Activated CD8-positive, alpha-beta memory T cell treated with anti-CD3 and anti-CD28 coated beads for 36 hours (primary cell): ENCODE results near the gene MKX. TPM values are rescaled to one million over a fixed set of nuclear protein-coding genes. Genes with fewer than 3 reads are reported as not detected.
"Not testable (repeated sequence)": the region's sequence is repeated elsewhere in the genome, so short reads cannot be mapped to it uniquely, and the experiment has no call there.

Experiments used
- CTCF ChIA-PET: fragments of 350-600 bp; sonication (Branson Sonifier 250); formaldehyde crosslinking; loops from one replicate; lab custom pipeline; 2021; ENCODE audit warnings: antibody characterized with exemption; lab: Charles Lee
- POLR2A ChIA-PET: fragments of 350-600 bp; sonication (Branson Sonifier 250); formaldehyde crosslinking; loops from one replicate; lab custom pipeline; 2021; ENCODE audit warnings: antibody characterized with exemption; lab: Charles Lee
- total RNA-seq, 2 experiments: library from RNA; stranded (reverse); gene quantifications; one replicate each; pipeline ENCODE4 v1.2.3, GENCODE V29; 2021

MKX gene
- total RNA-seq, 2 experiments from 2014 or later = 0.27 to 0.30 TPM

GRCh38 chr10:27701938-27702537 is 43.6 kb downstream of the MKX start:
- POLR2A ChIA-PET = no interaction called here
- CTCF ChIA-PET = no interaction called here

- ChIA-PET CTCF (no interaction called here), POLR2A (no interaction called here)
Observed at GRCh38 chr10:27699776-27700175, 45.8 kb downstream of the MKX start.

DNA sequence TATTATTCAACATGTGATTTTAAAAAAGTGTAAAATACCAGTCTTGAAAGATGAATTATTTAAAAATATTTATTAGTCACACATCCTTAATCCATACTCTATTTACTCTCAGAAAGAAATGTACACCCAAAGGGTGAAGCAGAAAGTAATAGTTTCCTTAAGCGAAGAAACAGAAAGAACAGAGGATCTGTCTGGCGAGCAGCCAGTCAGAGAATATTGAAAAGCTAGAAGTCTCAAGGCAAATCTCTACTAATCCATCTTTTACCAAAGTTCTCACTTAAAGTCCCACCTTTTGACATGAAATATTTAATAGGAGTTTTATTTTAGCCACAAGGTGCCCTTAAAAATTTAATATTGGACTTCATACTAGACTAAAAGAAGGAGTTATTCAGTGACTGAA is 46.7 kb downstream of the MKX start:
- ChIA-PET CTCF (no interaction called here), POLR2A (no interaction called here)

- ChIA-PET POLR2A (no interaction called here), CTCF (no interaction called here)
Observed at GRCh38 chr10:27696466-27696865, 49.2 kb downstream of the MKX start.

DNA sequence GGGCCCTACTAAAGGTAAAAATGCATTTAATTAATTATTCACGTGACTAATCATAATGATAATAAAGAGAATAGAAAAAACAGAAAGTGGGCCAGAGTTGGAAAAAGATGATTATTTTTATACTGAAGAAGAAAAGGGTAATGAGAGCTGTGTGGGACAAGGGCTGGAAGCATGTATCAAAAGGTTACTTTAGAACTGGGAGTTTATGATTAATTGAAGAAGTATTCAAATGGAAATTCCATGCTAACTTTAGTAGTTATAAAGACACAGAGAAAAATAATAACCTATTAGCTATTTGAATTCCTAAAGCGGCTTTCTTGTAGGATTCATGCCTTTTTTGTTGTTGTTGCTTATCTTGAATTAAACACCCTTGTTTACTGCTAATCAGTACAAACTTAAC is 49.9 kb downstream of the MKX start:
- POLR2A ChIA-PET = no interaction called here
- CTCF ChIA-PET = no interaction called here

DNA sequence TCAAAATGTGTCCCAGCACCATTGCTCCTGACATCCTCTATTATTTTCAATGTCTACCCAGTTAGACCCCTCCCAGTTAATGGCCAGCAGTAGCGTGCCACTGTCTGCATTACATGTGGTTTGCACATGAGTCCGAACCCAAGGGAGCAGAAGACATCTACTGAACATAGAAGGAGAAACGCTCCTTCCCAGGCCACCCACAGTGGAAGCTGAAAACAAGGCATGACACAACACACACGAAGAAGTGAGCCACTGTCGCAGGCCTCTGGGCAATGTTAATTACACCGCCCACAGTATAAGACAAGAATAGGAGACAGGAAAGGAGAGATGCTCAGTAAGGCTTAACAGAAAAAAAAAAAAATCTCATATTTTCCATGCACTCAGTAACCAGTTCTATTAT is 50.5 kb downstream of the MKX start:
- POLR2A ChIA-PET = no interaction called here
- CTCF ChIA-PET = no interaction called here

GRCh38 chr10:27692663-27693062 is 53.0 kb downstream of the MKX start:
- ChIA-PET POLR2A (no interaction called here), CTCF (no interaction called here)

DNA sequence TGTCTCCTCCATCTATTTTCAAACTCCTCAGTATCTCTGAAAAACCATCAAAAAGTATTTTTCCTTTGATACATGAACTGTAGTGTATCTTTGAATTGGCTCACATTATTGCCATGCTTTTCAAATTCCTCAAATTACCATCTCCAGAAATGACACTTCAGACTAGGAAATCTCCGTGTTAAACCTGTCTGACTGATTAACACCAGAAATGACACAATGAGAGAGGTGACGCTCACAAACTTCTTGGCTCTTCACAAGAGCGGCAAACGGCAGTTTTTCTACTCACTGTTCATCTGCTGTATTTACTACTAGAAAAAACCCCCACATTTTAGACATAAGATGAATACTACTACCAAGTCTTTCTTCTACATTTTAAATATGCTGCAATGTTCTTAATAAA is 56.6 kb downstream of the MKX start:
- POLR2A ChIA-PET = no interaction called here

DNA sequence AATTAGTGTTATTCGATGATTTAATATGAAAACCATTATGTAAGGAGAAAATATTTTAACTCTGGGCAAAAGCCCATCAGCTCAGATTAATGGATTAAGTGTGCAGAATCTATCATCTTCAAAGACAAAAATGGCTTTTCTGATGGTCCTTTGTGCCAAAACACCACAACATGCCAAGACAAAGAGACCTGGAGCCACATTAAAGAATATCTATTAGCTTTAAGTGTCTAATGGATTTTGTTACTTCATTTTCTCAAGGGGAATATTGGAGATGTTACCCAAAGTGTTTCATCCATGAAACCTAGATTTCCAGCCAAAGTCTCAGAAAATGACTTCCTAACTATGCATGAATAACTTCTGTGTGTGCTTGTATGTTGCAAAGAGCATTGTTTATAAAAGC is 57.3 kb downstream of the MKX start:
- CTCF ChIA-PET = no interaction called here
- POLR2A ChIA-PET = no interaction called here

More for the DNA sequence above, 56.6 kb downstream of the MKX start:
- CTCF ChIA-PET = no interaction called here

DNA sequence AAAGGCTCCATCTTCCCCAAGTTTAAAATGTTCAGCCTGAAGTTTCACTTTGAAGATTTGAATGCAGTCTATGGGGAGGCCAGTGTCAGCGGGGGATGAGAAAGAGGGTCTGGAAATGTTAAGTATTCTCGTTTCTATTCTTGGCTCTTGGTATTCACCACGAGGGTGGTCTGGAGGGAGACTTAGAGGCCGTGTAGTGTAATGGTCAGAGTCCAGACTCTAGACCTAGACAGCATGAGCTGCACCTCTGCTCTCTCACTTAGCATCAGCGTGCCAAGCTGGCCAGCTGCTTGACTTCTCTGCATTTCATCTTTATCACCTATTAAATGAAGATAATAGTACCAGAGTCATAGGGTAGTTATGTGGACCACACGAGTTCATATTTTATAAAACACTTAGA is 57.9 kb downstream of the MKX start:
- POLR2A ChIA-PET = no interaction called here
- CTCF ChIA-PET = no interaction called here

DNA sequence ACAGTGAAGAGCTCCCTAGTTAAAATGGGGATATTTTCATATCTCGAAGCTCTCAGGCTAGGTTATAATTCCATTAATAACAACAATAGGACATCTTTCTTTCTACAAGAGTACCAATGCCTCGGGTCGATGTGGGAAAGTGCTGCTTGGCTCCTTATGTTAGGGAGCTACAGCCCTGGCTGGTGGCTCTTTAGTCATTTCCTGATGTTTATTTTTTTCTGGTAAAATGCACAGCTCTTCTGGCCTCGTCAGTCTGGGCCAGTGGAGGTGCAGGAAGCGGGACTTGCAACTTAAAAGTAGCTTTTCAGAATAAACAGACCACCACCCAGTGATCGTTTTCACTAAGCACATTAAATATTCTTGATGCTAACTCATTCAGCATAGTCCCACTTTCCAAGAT is 58.3 kb downstream of the MKX start:
- POLR2A ChIA-PET = no interaction called here
- CTCF ChIA-PET = no interaction called here

- ChIA-PET POLR2A (no interaction called here), CTCF (no interaction called here)
Observed at GRCh38 chr10:27685681-27686080, 59.9 kb downstream of the MKX start.

- ChIA-PET CTCF (no interaction called here), POLR2A (no interaction called here)
Observed at GRCh38 chr10:27683226-27683625, 62.4 kb downstream of the MKX start.

DNA sequence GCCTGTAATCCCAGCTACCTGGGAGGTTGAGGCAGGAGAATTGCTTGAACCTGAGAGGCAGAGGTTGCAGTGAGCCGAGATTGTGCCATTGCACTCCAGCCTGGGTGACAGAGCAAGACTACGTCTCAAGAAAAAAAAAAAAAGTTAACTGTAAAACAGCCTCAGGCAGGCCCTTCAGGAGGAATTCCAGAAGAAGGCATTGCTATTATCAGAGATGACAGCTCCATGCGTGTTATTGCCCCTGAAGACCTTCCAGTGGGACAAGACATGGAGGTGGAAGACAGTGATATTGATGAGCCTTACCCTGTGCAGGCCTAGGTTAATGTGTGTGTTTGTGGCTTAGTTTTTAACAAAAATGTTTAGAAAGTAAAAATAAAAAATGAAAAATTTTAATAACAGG is 63.8 kb downstream of the MKX start:
- CTCF ChIA-PET, POLR2A ChIA-PET: not testable (repeated sequence)

- ChIA-PET CTCF (interaction anchor here (0.7 kb wide), 1 partner anchor 16 kb away, joined by 3 read pairs; no protein-coding TSS in a partner anchor), POLR2A (no interaction called here)
Observed at GRCh38 chr10:27680691-27681605, 64.7 kb downstream of the MKX start.

DNA sequence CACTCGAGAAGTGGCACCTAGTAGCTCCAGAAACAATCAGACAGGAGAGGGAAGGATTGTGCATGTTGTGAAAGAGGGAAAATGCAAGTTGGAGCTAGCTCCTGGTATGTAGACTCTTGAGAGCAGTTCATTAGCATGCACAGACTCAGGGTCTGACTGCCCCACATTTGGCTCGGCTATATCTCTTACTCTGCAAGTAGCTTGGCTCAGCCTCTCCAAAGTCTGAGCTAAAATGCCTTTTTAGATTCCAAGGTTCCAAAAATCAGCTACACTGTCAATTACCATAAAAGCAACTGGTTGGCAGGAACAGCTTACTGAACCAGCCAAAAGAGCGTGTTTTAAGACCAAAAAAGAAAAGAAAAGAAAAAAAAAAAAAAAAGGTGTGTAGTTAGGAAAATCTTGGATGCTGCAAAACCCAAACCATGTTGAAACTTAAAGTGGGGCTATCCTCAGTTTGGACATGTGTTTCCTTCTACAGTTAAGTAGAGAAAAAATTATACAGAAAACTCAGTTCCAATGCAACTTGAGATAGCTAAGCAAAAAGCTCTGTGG is 65.5 kb downstream of the MKX start:
- CTCF ChIA-PET = interaction anchor here (0.7 kb wide), 1 partner anchor 15 kb away, joined by 3 read pairs; no protein-coding TSS in a partner anchor
- POLR2A ChIA-PET = no interaction called here

- CTCF ChIA-PET = no interaction called here
- POLR2A ChIA-PET = no interaction called here
Observed at GRCh38 chr10:27679369-27679912, 66.2 kb downstream of the MKX start.

GRCh38 chr10:27678166-27678565 is 67.5 kb downstream of the MKX start:
- ChIA-PET CTCF (no interaction called here), POLR2A (no interaction called here)

DNA sequence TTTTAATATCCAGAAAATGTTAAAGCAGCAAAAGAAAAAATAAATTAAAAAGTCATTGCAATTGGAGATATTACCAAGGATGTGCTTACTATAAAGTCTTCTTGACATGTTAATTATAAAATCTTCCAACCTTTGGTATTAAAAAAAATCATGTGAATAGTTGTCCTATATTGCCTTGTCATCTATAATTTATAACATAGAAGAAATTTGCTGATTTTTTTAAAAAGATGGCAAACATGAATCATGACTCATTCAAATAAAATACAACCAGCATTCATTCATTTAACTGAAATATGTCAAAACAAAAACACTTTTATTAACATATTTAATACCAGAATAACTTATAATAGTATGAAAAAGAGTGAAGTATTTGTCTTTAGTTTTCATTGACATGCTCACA is 72.6 kb downstream of the MKX start:
- ChIA-PET POLR2A (no interaction called here), CTCF (no interaction called here)

DNA sequence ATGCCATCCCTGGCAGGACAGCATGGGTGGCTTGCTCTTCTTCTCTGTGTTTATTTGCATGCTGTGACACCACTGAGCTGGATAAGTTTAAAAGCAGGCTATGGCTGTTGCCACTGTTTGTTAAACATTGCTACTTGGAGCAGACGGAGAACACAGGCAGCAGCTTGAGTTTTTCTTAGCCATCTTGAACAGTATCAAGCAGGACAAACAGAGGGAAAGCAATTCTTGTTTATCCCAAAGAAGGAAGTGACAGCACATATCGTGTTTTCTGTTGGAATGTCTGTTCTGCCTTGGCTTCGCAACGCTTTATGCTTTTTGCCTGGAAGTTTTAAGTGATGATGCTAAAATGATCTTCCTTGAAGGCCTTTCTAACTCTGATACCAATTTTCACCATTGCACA is 73.8 kb downstream of the MKX start:
- CTCF ChIA-PET = no interaction called here
- POLR2A ChIA-PET = no interaction called here
